Fibroblast of lung (primary cell): ENCODE results near the gene NKD1. TPM values are rescaled to one million over a fixed set of nuclear protein-coding genes. Genes with fewer than 3 reads are reported as not detected.

Experiments
- DNase-seq, 2 donors: peaks; one replicate each; pipeline versions ENCODE4 v3.0.0 to v3.0.0-alpha.2; 2010; ENCODE audit warnings: low read depth in 2 of 2
- H2AFZ ChIP-seq: 2 replicates; pipeline ENCODE4 v1.5.1; 2012; ENCODE audit warnings: low read length, control low read depth, inconsistent platforms
- H3K27ac ChIP-seq: 2 replicates; pipeline ENCODE4 v1.5.1; 2011; ENCODE audit warnings: low read length, control low read depth; ENCODE audit not compliant: insufficient read depth
- H3K27me3 ChIP-seq: 2 replicates; pipeline ENCODE4 v1.5.1; 2011; ENCODE audit warnings: mild to moderate bottlenecking, low read length; ENCODE audit not compliant: control insufficient read depth, insufficient read depth
- H3K36me3 ChIP-seq: 2 replicates; pipeline ENCODE4 v1.5.1; 2011; ENCODE audit warnings: low read length; ENCODE audit not compliant: control insufficient read depth, insufficient read depth
- H3K4me1 ChIP-seq: 2 replicates; pipeline ENCODE4 v1.5.1; 2011; ENCODE audit warnings: low read length; ENCODE audit not compliant: control insufficient read depth, insufficient read depth; ENCODE audit errors: extremely low read depth
- H3K4me2 ChIP-seq: 2 replicates; pipeline ENCODE4 v1.5.1; 2011; ENCODE audit warnings: low read length, control low read depth; ENCODE audit not compliant: insufficient read depth; ENCODE audit errors: extremely low read depth
- H3K4me3 ChIP-seq, 4 experiments: fragments of 200-600 bp in 1 of 4; sonication (generic) in 1 of 4; replicated peaks in 1 of 4; 2 replicates each; pipeline ENCODE4 v1.5.1; 2011 to 2016; ENCODE audit warnings: low read length in 4 of 4, low read depth in 3 of 4, mild to moderate bottlenecking in 3 of 4, control low read depth in 2 of 4, inconsistent platforms in 1 of 4, mixed read lengths in 1 of 4; ENCODE audit not compliant: insufficient read depth in 1 of 4; ENCODE audit errors: control extremely low read depth in 1 of 4
- H3K79me2 ChIP-seq: 2 replicates; pipeline ENCODE4 v1.5.1; 2012; ENCODE audit warnings: mild to moderate bottlenecking, low read length, inconsistent platforms; ENCODE audit not compliant: control insufficient read depth, insufficient read depth
- H3K9ac ChIP-seq: 2 replicates; pipeline ENCODE4 v1.5.1; 2011; ENCODE audit warnings: mild to moderate bottlenecking, low read length, control low read depth; ENCODE audit not compliant: insufficient read depth
- H3K9me3 ChIP-seq: 2 replicates; pipeline ENCODE4 v1.5.1; 2012; ENCODE audit warnings: low read depth, low read length; ENCODE audit not compliant: control insufficient read depth, insufficient read depth
- H4K20me1 ChIP-seq: 2 replicates; pipeline ENCODE4 v1.5.1; 2011; ENCODE audit warnings: low read length; ENCODE audit not compliant: control insufficient read depth, insufficient read depth; ENCODE audit errors: extremely low read depth
- EZH2 ChIP-seq: IDR thresholded peaks from 2 replicates; pipeline ENCODE4 v1.5.1; 2012; ENCODE audit warnings: low read length, control low read depth, mild to moderate bottlenecking; ENCODE audit errors: missing control alignments
- polyA plus RNA-seq, 2 donors: library from polyadenylated mRNA; depleted of rRNA in 1 of 2; stranded (reverse) in 1 of 2; unstranded in 1 of 2; fragments of >200 nt; gene quantifications; 2 replicates each; pipeline ENCODE4 v1.2.1, GENCODE V29; 2011 to 2012; ENCODE audit warnings: missing spikeins in 1 of 2
- total RNA-seq: library from RNA; depleted of rRNA; stranded (reverse); fragments of >200 nt; gene quantifications from 2 replicates; pipeline ENCODE4 v1.2.1, GENCODE V29; 2014
- TF ChIP-seq, protein P1 (sequence below), 2 donors: IDR thresholded peaks in 1 of 2; conservative IDR thresholded peaks in 1 of 2; 1 replicate in 1 of 2; 2 replicates in 1 of 2; pipeline ENCODE4 v1.5.1; 2011 to 2012; ENCODE audit warnings: low read length in 2 of 2, control low read depth in 1 of 2, inconsistent platforms in 1 of 2, low read depth in 1 of 2, mild to moderate bottlenecking in 1 of 2

Gene NKD1
- total and polyA plus RNA-seq, 2 donors (not counting 1 experiment from before 2014, with no cell fraction given), result under 0.01 to 0.12 TPM

DNA sequence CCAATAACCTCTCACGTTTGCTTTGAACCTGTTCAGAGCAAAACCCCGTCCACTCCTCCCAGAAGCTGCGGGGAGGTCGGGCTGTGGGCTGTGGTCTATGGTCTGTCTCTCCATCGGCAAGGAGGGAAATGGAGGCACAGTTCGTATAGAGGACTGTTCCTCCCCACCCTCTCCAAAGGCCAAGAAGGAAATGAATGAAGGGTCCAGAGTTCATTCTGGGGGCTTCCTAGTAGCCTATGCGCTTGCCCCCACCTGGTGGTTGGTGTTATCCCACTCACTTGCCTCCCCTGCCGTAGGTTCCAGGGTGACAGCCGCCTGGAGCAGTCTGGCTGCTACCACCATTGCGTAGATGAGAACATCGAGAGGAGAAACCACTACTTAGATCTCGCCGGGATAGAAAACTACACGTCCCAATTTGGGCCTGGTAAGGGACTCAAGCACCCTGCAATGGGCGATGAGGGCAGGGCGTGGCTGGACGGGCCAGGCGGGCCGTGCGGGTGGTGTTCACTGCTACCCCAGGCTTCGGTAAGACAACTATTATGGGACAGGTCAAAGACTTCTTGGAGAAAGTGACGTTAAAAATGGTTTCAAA lies 83.9 kb downstream of the NKD1 start:
- no peak for DNase-seq
- TF ChIP-seq, protein P1, sequence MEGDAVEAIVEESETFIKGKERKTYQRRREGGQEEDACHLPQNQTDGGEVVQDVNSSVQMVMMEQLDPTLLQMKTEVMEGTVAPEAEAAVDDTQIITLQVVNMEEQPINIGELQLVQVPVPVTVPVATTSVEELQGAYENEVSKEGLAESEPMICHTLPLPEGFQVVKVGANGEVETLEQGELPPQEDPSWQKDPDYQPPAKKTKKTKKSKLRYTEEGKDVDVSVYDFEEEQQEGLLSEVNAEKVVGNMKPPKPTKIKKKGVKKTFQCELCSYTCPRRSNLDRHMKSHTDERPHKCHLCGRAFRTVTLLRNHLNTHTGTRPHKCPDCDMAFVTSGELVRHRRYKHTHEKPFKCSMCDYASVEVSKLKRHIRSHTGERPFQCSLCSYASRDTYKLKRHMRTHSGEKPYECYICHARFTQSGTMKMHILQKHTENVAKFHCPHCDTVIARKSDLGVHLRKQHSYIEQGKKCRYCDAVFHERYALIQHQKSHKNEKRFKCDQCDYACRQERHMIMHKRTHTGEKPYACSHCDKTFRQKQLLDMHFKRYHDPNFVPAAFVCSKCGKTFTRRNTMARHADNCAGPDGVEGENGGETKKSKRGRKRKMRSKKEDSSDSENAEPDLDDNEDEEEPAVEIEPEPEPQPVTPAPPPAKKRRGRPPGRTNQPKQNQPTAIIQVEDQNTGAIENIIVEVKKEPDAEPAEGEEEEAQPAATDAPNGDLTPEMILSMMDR (conservative IDR thresholded peaks at IDR 0.05 in 1 of 2, IDR thresholded peaks at IDR 0.05 in 1 of 2; ENCODE audit: low read depth in 1 of 2, low read length in 2 of 2), result no peak
- TF ChIP-seq EZH2, result no peak
- H3K4me2 ChIP-seq, result no peak overlapping the region
- H3K27ac ChIP-seq, result no peak overlapping the region
- H4K20me1 ChIP-seq, result no peaks in the 10 kb centered on the region
- no peaks in the 10 kb centered on the region for H3K36me3 ChIP-seq
- no peaks in the 10 kb centered on the region for H3K4me1 ChIP-seq
- no peaks in the 10 kb centered on the region for H3K9me3 ChIP-seq
- no peak overlapping the region for H3K4me3 ChIP-seq
- H2AFZ ChIP-seq, result no peak overlapping the region
- H3K79me2 ChIP-seq, result no peaks in the 10 kb centered on the region
- H3K27me3 ChIP-seq, result no peaks in the 10 kb centered on the region
- H3K9ac ChIP-seq, result no peak overlapping the region

DNA sequence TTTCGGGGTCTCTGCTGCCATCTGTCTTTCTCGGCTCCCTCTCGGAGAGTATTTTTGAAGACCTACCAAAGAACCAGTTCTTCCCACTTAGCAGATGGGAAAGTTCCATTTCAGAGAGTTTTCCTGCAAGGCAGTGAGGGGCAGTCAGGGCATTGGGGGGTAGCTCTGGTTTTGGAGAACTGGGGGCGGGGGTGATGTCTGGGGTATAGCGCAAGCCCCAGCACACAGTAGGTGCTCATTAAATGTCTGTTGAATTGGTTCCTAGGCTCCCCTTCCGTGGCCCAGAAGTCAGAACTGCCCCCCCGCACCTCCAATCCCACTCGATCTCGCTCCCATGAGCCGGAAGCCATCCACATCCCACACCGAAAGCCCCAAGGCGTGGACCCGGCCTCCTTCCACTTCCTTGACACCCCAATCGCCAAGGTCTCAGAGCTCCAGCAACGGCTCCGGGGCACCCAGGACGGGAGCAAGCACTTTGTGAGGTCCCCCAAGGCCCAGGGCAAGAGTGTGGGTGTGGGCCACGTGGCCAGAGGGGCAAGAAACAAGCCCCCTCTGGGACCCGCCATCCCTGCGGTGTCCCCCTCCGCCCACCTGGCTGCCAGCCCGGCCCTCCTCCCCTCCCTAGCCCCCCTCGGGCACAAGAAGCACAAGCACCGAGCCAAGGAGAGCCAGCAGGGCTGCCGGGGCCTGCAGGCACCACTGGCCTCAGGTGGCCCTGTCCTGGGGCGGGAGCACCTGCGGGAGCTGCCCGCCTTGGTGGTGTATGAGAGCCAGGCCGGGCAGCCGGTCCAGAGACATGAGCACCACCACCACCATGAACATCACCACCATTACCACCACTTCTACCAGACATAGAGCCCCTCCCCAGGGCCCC lies 85.0 kb downstream of the NKD1 start:
- no peaks in the 10 kb centered on the region for H3K9me3 ChIP-seq
- H4K20me1 ChIP-seq, result no peaks in the 10 kb centered on the region
- TF ChIP-seq, protein P1 (conservative IDR thresholded peaks at IDR 0.05 in 1 of 2, IDR thresholded peaks at IDR 0.05 in 1 of 2; ENCODE audit: low read depth in 1 of 2, low read length in 2 of 2), result no peak
- no peak for TF ChIP-seq EZH2
- H2AFZ ChIP-seq, result no peak overlapping the region
- H3K27me3 ChIP-seq, result no peaks in the 10 kb centered on the region
- no peak overlapping the region for H3K4me3 ChIP-seq
- no peak for DNase-seq
- no peak overlapping the region for H3K4me2 ChIP-seq
- no peaks in the 10 kb centered on the region for H3K4me1 ChIP-seq
- H3K36me3 ChIP-seq, result no peaks in the 10 kb centered on the region
- no peak overlapping the region for H3K9ac ChIP-seq
- no peaks in the 10 kb centered on the region for H3K79me2 ChIP-seq
- no peak overlapping the region for H3K27ac ChIP-seq

DNA sequence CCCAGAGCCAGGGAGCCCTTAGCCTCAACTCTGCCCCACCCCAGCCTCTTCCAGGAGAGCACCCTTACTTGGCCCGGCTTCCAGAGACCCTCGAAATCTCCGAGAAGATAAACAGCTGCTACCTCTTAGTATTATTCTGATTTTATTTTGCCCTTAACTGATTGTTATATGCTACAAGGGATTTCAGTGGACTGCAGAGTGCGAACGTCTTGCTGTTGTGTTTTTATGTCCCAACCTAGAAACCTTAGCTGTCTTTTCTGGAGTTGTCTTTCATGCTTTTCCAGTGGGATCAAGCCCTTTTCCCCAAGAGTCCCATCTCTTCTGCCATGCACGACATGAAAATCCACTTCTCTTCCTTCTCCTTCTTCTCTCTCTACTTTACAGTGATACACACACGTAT lies 85.9 kb downstream of the NKD1 start:
- TF ChIP-seq, protein P1 (conservative IDR thresholded peaks at IDR 0.05 in 1 of 2, IDR thresholded peaks at IDR 0.05 in 1 of 2; ENCODE audit: low read depth in 1 of 2, low read length in 2 of 2), result no peak
- TF ChIP-seq EZH2, result no peak
- Histone ChIP-seq H2AFZ (no peak overlapping the region), H3K4me1 (no peaks in the 10 kb centered on the region), H4K20me1 (no peaks in the 10 kb centered on the region), H3K9ac (no peak overlapping the region), H3K9me3 (no peaks in the 10 kb centered on the region), H3K36me3 (no peaks in the 10 kb centered on the region), H3K4me3 (no peak overlapping the region), H3K27me3 (no peaks in the 10 kb centered on the region), H3K27ac (no peak overlapping the region), H3K79me2 (no peaks in the 10 kb centered on the region), H3K4me2 (no peak overlapping the region)
- DNase-seq, result no peak
